Sigmoid colon (tissue), 3 donors: ENCODE data around the gene SEMA3B.

Experiments used
- CTCF ChIP-seq, 4 experiments: fragments of 450-650 bp in 3 of 4; fragments of 200-600 bp in 1 of 4; IDR thresholded peaks; one replicate each; pipeline ENCODE4 v1.5.1; 2016 to 2019; ENCODE audit warnings: antibody characterized with exemption in 4 of 4, mild to moderate bottlenecking in 3 of 4, moderate library complexity in 2 of 4
- POLR2A ChIP-seq, 2 donors: fragments of 450-650 bp; IDR thresholded peaks; one replicate each; pipeline ENCODE4 v1.6.1; 2016; ENCODE audit warnings: antibody characterized with exemption in 2 of 2, mild to moderate bottlenecking in 2 of 2, moderate library complexity in 2 of 2

GRCh38 chr3:50251220-50251619, 17.7 kb upstream of the SEMA3B start:
- no peak for TF ChIP-seq CTCF (IDR thresholded peaks at IDR 0.05)
- no peak for TF ChIP-seq POLR2A (IDR thresholded peaks at IDR 0.05)
